Activated naive CD4-positive, alpha-beta T cell treated with anti-CD3 and anti-CD28 coated beads, Interleukin-2, amount 50 U/mL, for 72 hours (primary cell): Measurements from ENCODE around the gene PYGM. TPM values are rescaled to one million over a fixed set of nuclear protein-coding genes. Genes with fewer than 3 reads are reported as not detected.

Experiments
- ATAC-seq, 2 donors: fragments of 150-1000 bp; cut with Tn5 transposase; 2 replicates each; pipeline ENCODE4 v1.10.0; 2021; ENCODE audit warnings: mild to moderate bottlenecking in 2 of 2, moderate library complexity in 2 of 2
- DNase-seq, 2 donors: peaks; one replicate each; pipeline ENCODE4 v3.0.0; 2021 to 2022; ENCODE audit warnings: low spot score in 2 of 2
- H3K27ac Mint-ChIP-seq, 2 donors: one replicate each; pipeline ENCODE4 v1.8.0; 2022; ENCODE audit warnings: mild to moderate bottlenecking in 2 of 2, mixed read lengths in 2 of 2
- H3K36me3 Mint-ChIP-seq, 2 donors: one replicate each; pipeline ENCODE4 v1.8.0; 2022; ENCODE audit warnings: mixed read lengths in 2 of 2
- H3K9me3 Mint-ChIP-seq, 2 donors: one replicate each; pipeline ENCODE4 v1.8.0; 2022; ENCODE audit warnings: mixed read lengths in 2 of 2
- total RNA-seq, 2 donors: library from RNA; stranded (reverse); gene quantifications; one replicate each; pipeline ENCODE4 v1.2.3, GENCODE V29; 2022

The PYGM gene
- total RNA-seq, 2 donors from 2014 or later, result 0.87 to 2.3 TPM

GRCh38 chr11:64777449-64778222 lies 17.9 kb upstream of the PYGM start:
- Mint-ChIP-seq H3K27ac (peak overlapping the region; percentile 95 to 100), H3K9me3 (no peaks in the 10 kb centered on the region), H3K36me3 (peaks cover 47 to 57% of the 10 kb centered on the region in 2 donors)
- ATAC-seq (peak; percentile 1 to 4), DNase-seq (peak; percentile 83 to 85)

- Mint-ChIP-seq H3K36me3 (peaks cover 50 to 64% of the 10 kb centered on the region in 2 donors), H3K27ac (peak overlapping the region; percentile 90 to 95), H3K9me3 (no peaks in the 10 kb centered on the region)
- ATAC-seq (no peak), DNase-seq (no peak)
These were observed 17.1 kb upstream of the PYGM start for GRCh38 chr11:64776875-64777274.

- H3K36me3 Mint-ChIP-seq, result peaks cover 50 to 69% of the 10 kb centered on the region in 2 donors
- no peak for DNase-seq
- H3K9me3 Mint-ChIP-seq, result no peaks in the 10 kb centered on the region
- no peak for ATAC-seq
- peak overlapping the region; percentile 90 to 95 for H3K27ac Mint-ChIP-seq
These were observed 16.7 kb upstream of the PYGM start for GRCh38 chr11:64776425-64776824.

- DNase-seq, result no peak
- Mint-ChIP-seq H3K9me3 (no peaks in the 10 kb centered on the region), H3K27ac (peak overlapping the region in 1 of 2 donors; percentile 79)
These were observed 14.4 kb upstream of the PYGM start for GRCh38 chr11:64774144-64774543.

GRCh38 chr11:64772303-64773018 lies 12.7 kb upstream of the PYGM start:
- peak overlapping the region in 1 of 2 donors; percentile 85 for H3K27ac Mint-ChIP-seq
- DNase-seq, result no peak

More at GRCh38 chr11:64774144-64774543, 14.4 kb upstream of the PYGM start:
- ATAC-seq, result no peak
- H3K36me3 Mint-ChIP-seq, result peaks cover 59 to 88% of the 10 kb centered on the region in 2 donors

GRCh38 chr11:64771861-64772260 lies 12.1 kb upstream of the PYGM start:
- H3K36me3 Mint-ChIP-seq, result peaks cover 64 to 93% of the 10 kb centered on the region in 2 donors
- peak overlapping the region in 1 of 2 donors; percentile 85 for H3K27ac Mint-ChIP-seq
- ATAC-seq (no peak), DNase-seq (no peak)
- H3K9me3 Mint-ChIP-seq, result no peaks in the 10 kb centered on the region

More at GRCh38 chr11:64772303-64773018, 12.7 kb upstream of the PYGM start:
- Mint-ChIP-seq H3K36me3 (peaks cover 68 to 99% of the 10 kb centered on the region in 2 donors), H3K9me3 (no peaks in the 10 kb centered on the region)
- peak in 1 of 2 donors; percentile 10 for ATAC-seq

GRCh38 chr11:64770120-64770519 lies 10.3 kb upstream of the PYGM start:
- H3K36me3 Mint-ChIP-seq, result peaks cover 49 to 84% of the 10 kb centered on the region in 2 donors
- H3K27ac Mint-ChIP-seq, result peak overlapping the region; percentile 44 to 67
- ATAC-seq (no peak), DNase-seq (no peak)
- no peaks in the 10 kb centered on the region for H3K9me3 Mint-ChIP-seq

GRCh38 chr11:64769283-64769682 lies 9.5 kb upstream of the PYGM start:
- no peak for ATAC-seq
- Mint-ChIP-seq H3K9me3 (no peaks in the 10 kb centered on the region), H3K27ac (peak overlapping the region in 1 of 2 donors; percentile 17), H3K36me3 (peaks cover 55 to 84% of the 10 kb centered on the region in 2 donors)
- DNase-seq, result no peak

GRCh38 chr11:64768300-64768694 lies 8.5 kb upstream of the PYGM start:
- peak overlapping the region in 1 of 2 donors; percentile 88 for H3K27ac Mint-ChIP-seq
- peaks cover 53 to 81% of the 10 kb centered on the region in 2 donors for H3K36me3 Mint-ChIP-seq
- H3K9me3 Mint-ChIP-seq, result no peaks in the 10 kb centered on the region
- ATAC-seq (no peak), DNase-seq (no peak)

- DNase-seq (peak; percentile 58 to 92), ATAC-seq (peak; percentile 41 to 48)
- H3K36me3 Mint-ChIP-seq, result peaks cover 51 to 79% of the 10 kb centered on the region in 2 donors
These were observed 7.8 kb upstream of the PYGM start for GRCh38 chr11:64767344-64768299.

GRCh38 chr11:64766881-64767280 lies 7.1 kb upstream of the PYGM start:
- ATAC-seq (no peak), DNase-seq (no peak)
- Mint-ChIP-seq H3K27ac (peak overlapping the region in 1 of 2 donors; percentile 88), H3K9me3 (no peaks in the 10 kb centered on the region), H3K36me3 (peaks cover 49 to 73% of the 10 kb centered on the region in 2 donors)

More at GRCh38 chr11:64767344-64768299, 7.8 kb upstream of the PYGM start:
- Mint-ChIP-seq H3K9me3 (no peaks in the 10 kb centered on the region), H3K27ac (peak overlapping the region; percentile 21 to 88)

GRCh38 chr11:64765851-64766665 lies 6.3 kb upstream of the PYGM start:
- Mint-ChIP-seq H3K9me3 (no peaks in the 10 kb centered on the region), H3K36me3 (peaks cover 48 to 65% of the 10 kb centered on the region in 2 donors), H3K27ac (peak overlapping the region in 1 of 2 donors; percentile 96)
- ATAC-seq (no peak), DNase-seq (peak in 1 of 2 donors; percentile 51)

GRCh38 chr11:64765291-64765850 lies 5.6 kb upstream of the PYGM start:
- ATAC-seq (no peak), DNase-seq (peak in 1 of 2 donors; percentile 53)
- Mint-ChIP-seq H3K36me3 (peaks cover 41 to 58% of the 10 kb centered on the region in 2 donors), H3K9me3 (no peaks in the 10 kb centered on the region), H3K27ac (peak overlapping the region in 1 of 2 donors; percentile 92)

- ATAC-seq (no peak), DNase-seq (peak in 1 of 2 donors; percentile 51)
- Mint-ChIP-seq H3K36me3 (peaks cover 37 to 53% of the 10 kb centered on the region in 2 donors), H3K9me3 (no peaks in the 10 kb centered on the region), H3K27ac (peak overlapping the region; percentile 84 to 92)
These were observed 5.0 kb upstream of the PYGM start for GRCh38 chr11:64764753-64765152.

- Mint-ChIP-seq H3K27ac (peak overlapping the region; percentile 84 to 92), H3K36me3 (peaks cover 31 to 46% of the 10 kb centered on the region in 2 donors), H3K9me3 (no peaks in the 10 kb centered on the region)
- ATAC-seq (peak; percentile 11 to 30), DNase-seq (peak in 1 of 2 donors; percentile 57)
These were observed 4.4 kb upstream of the PYGM start for GRCh38 chr11:64764040-64764611.
